ENCODE measurements around the gene PYGB. TPM values are rescaled to one million over a fixed set of nuclear protein-coding genes. Genes with fewer than 3 reads are reported as not detected.

Gene PYGB
- total RNA-seq, 1 experiment from 2014 or later = 78.9 TPM

GRCh38 chr20:25288291-25289181 lies 40.7 kb downstream of the PYGB start:
- H3K4me1 Mint-ChIP-seq (ENCODE audit: low read depth, unreplicated experiment) = no peaks in the 10 kb centered on the region
- H3K9me3 Mint-ChIP-seq (ENCODE audit: unreplicated experiment) = no peaks in the 10 kb centered on the region
- no peak overlapping the region for H3K4me3 Mint-ChIP-seq (ENCODE audit: unreplicated experiment)
- Histone ChIP-seq H3K4me1 (no peaks in the 10 kb centered on the region), H3K9me3 (no peaks in the 10 kb centered on the region), H3K36me3 (ENCODE audit: control insufficient read depth, insufficient read depth, low read length) (no peaks in the 10 kb centered on the region; the same call in 1 of the 2 replicates), H3K4me3 (ENCODE audit: low read depth, low read length) (no peak overlapping the region), H3K27me3 (replicated peaks; ENCODE audit: control insufficient read depth, insufficient read depth, low read length) (no peaks in the 10 kb centered on the region)
- ChIA-PET CTCF (no interaction called here), POLR2A (no interaction called here)
- no peak overlapping the region for H3K27ac Mint-ChIP-seq (ENCODE audit: unreplicated experiment)
- peaks cover 59% of the 10 kb centered on the region for H3K36me3 Mint-ChIP-seq (ENCODE audit: insufficient read depth, unreplicated experiment)
- peak in 1 of 2 experiments; percentile 31 for DNase-seq
- intact Hi-C loops (cut with micrococcal nuclease; ENCODE audit: unreplicated experiment) = no loop called here
- no peak for TF ChIP-seq CTCF (IDR thresholded peaks at IDR 0.05; ENCODE audit: insufficient read depth in 1 of 2, low read depth in 1 of 2, low read length in 1 of 2, severe bottlenecking in 1 of 2, unreplicated experiment in 1 of 2)
- no TSS peak for BruUV-seq (replicated peaks)
- H3K27me3 Mint-ChIP-seq (ENCODE audit: insufficient read depth, unreplicated experiment) = no peaks in the 10 kb centered on the region

- Mint-ChIP-seq H3K27me3 (ENCODE audit: insufficient read depth, unreplicated experiment) (no peaks in the 10 kb centered on the region), H3K9me3 (ENCODE audit: unreplicated experiment) (no peaks in the 10 kb centered on the region), H3K4me3 (ENCODE audit: unreplicated experiment) (no peak overlapping the region), H3K27ac (ENCODE audit: unreplicated experiment) (peak overlapping the region; percentile 16), H3K4me1 (ENCODE audit: low read depth, unreplicated experiment) (no peaks in the 10 kb centered on the region), H3K36me3 (ENCODE audit: insufficient read depth, unreplicated experiment) (peaks cover 61% of the 10 kb centered on the region)
- intact Hi-C loops (cut with micrococcal nuclease; ENCODE audit: unreplicated experiment) = loop anchor here (5.0 to 10.0 kb wide), 2 partner anchors 112 to 285 kb away; no protein-coding TSS in a partner anchor
- Histone ChIP-seq H3K4me1 (no peaks in the 10 kb centered on the region), H3K4me3 (ENCODE audit: low read depth, low read length) (no peak overlapping the region), H3K36me3 (ENCODE audit: control insufficient read depth, insufficient read depth, low read length) (no peaks in the 10 kb centered on the region; the same call in 1 of the 2 replicates), H3K27me3 (replicated peaks; ENCODE audit: control insufficient read depth, insufficient read depth, low read length) (no peaks in the 10 kb centered on the region), H3K9me3 (no peaks in the 10 kb centered on the region)
- POLR2A ChIA-PET = no interaction called here
- no TSS peak for BruUV-seq (replicated peaks)
- TF ChIP-seq CTCF (IDR thresholded peaks at IDR 0.05; ENCODE audit: insufficient read depth in 1 of 2, low read depth in 1 of 2, low read length in 1 of 2, severe bottlenecking in 1 of 2, unreplicated experiment in 1 of 2) = no peak
- CTCF ChIA-PET = interaction anchor here (0.6 kb wide), 1 partner anchor 197 kb away, joined by 3 read pairs; no protein-coding TSS in a partner anchor
- DNase-seq = no peak
Observed at GRCh38 chr20:25289886-25290597, 42.2 kb downstream of the PYGB start.

GRCh38 chr20:25290646-25291431 lies 43.0 kb downstream of the PYGB start:
- H3K36me3 ChIP-seq (ENCODE audit: control insufficient read depth, insufficient read depth, low read length) = peaks cover 1% of the 10 kb centered on the region; the same call in 1 of the 2 replicates
- no peak overlapping the region for H3K4me3 ChIP-seq (ENCODE audit: low read depth, low read length)
- Mint-ChIP-seq H3K9me3 (ENCODE audit: unreplicated experiment) (no peaks in the 10 kb centered on the region), H3K27me3 (ENCODE audit: insufficient read depth, unreplicated experiment) (no peaks in the 10 kb centered on the region), H3K4me3 (ENCODE audit: unreplicated experiment) (no peak overlapping the region), H3K27ac (ENCODE audit: unreplicated experiment) (peak overlapping the region; percentile 50), H3K36me3 (ENCODE audit: insufficient read depth, unreplicated experiment) (peaks cover 64% of the 10 kb centered on the region), H3K4me1 (ENCODE audit: low read depth, unreplicated experiment) (no peaks in the 10 kb centered on the region)
- TF ChIP-seq CTCF (IDR thresholded peaks at IDR 0.05; ENCODE audit: insufficient read depth in 1 of 2, low read depth in 1 of 2, low read length in 1 of 2, severe bottlenecking in 1 of 2, unreplicated experiment in 1 of 2) = no peak
- no peaks in the 10 kb centered on the region for H3K9me3 ChIP-seq
- POLR2A ChIA-PET = no interaction called here
- no peaks in the 10 kb centered on the region for H3K4me1 ChIP-seq
- CTCF ChIA-PET = no interaction called here
- H3K27me3 ChIP-seq (replicated peaks; ENCODE audit: control insufficient read depth, insufficient read depth, low read length) = no peaks in the 10 kb centered on the region
- BruUV-seq (replicated peaks) = no TSS peak
- DNase-seq = no peak
- intact Hi-C loops (cut with micrococcal nuclease; ENCODE audit: unreplicated experiment) = loop anchor here (5.0 to 10.0 kb wide), 2 partner anchors 111 to 284 kb away; no protein-coding TSS in a partner anchor

All from Caco-2 (cell line).